Measurements from ENCODE around the gene RNF166.

RNF166 gene

DNA sequence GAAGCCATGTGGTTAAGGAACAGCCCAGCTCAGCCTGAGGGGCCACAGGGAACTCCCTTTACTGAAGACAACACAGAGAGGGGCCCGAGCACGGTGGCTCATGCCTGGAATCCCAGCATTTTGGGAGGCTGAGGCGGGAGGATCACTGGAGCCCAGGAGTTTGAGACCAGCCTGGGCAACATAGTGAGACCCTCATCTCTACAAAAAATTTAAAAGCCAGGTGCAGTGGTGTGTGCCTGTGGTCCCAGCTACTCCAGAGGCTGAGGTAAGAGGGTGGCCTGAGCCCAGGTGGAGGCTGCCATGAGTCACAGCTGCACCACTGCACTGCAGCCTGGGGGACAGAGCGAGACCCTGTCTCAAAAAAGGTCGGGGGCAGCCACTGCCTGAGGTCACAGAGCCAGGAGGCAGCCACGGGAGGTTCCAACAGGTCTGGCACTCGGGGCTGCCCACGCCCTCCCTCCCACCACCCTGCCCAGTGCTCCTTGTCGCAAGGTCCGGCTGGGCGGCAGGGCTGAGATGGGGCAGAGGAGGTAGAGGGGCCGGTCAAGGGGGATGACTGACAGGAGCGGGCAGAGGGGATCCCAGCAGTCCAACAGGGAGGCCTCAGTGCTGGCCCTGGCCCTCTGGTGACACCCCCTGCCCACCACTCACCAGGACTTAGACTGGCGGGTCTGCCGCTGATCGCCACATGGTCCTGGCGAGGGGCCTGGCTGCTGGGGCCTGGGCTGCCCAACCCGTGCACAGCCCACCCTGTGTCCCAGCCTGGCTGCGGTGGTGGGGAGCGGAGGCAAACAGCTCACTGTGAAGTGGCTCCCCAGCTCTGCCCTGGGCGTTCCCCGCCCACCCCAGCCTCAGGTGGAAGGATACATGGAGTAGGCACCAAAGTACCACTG lies 58.8 kb downstream of the RNF166 start:
- ChIA-PET POLR2A (interaction anchor here (1.2 kb wide), 2 partner anchors 10 to 15 kb away, joined by 3 read pairs; partner anchors contain the start of gene MVD), CTCF (interaction anchor here (1.0 kb wide), 1 partner anchor 14 kb away, joined by 3 read pairs; no protein-coding TSS in a partner anchor)
- DNase-seq (ENCODE audit: extremely low spot score), result no peak
- TF ChIP-seq NFRKB (IDR thresholded peaks at IDR 0.05), result no peak
- no peak for TF ChIP-seq FOXM1 (IDR thresholded peaks at IDR 0.05; ENCODE audit: borderline replicate concordance)
- no peak for TF ChIP-seq SP1 (IDR thresholded peaks at IDR 0.05)
- no peak for TF ChIP-seq SUZ12 (IDR thresholded peaks at IDR 0.05)
- no peak for TF ChIP-seq HDGF (IDR thresholded peaks at IDR 0.05; ENCODE audit: borderline replicate concordance)
- TF ChIP-seq L3MBTL2 (conservative IDR thresholded peaks at IDR 0.05), result no peak
- no peak for TF ChIP-seq CTBP1 (IDR thresholded peaks at IDR 0.05; ENCODE audit: borderline replicate concordance)
- no peak for TF ChIP-seq FOXK2 (IDR thresholded peaks at IDR 0.05)
- no peak for TF ChIP-seq ZNF384 (IDR thresholded peaks at IDR 0.05)
- no peak for TF ChIP-seq FOXA1 (IDR thresholded peaks at IDR 0.05)
- no peak for TF ChIP-seq ARNT (IDR thresholded peaks at IDR 0.05)
- TF ChIP-seq ELF4 (IDR thresholded peaks at IDR 0.05), result no peak
- TF ChIP-seq BHLHE40 (IDR thresholded peaks at IDR 0.05; ENCODE audit: borderline replicate concordance), result no peak
- TF ChIP-seq, protein P1, sequence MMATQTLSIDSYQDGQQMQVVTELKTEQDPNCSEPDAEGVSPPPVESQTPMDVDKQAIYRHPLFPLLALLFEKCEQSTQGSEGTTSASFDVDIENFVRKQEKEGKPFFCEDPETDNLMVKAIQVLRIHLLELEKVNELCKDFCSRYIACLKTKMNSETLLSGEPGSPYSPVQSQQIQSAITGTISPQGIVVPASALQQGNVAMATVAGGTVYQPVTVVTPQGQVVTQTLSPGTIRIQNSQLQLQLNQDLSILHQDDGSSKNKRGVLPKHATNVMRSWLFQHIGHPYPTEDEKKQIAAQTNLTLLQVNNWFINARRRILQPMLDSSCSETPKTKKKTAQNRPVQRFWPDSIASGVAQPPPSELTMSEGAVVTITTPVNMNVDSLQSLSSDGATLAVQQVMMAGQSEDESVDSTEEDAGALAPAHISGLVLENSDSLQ (IDR thresholded peaks at IDR 0.05), result no peak
- TF ChIP-seq LEF1 (IDR thresholded peaks at IDR 0.05; ENCODE audit: borderline replicate concordance), result no peak
- TF ChIP-seq TARDBP (IDR thresholded peaks at IDR 0.05), result no peak
